GM04504 (cell line): ENCODE data around the gene PPARD.
"Not testable (repeated sequence)": the region's sequence is repeated elsewhere in the genome, so short reads cannot be mapped to it uniquely, and the experiment has no call there.

Experiments
- DNase-seq: peaks from one replicate; pipeline ENCODE4 v3.0.0-alpha.2; 2012; ENCODE audit warnings: low read depth

PPARD gene

GRCh38 chr6:35312076-35312800 lies 30.1 kb upstream of the PPARD start:
- no peak for DNase-seq

- no peak for DNase-seq
Measured at GRCh38 chr6:35312807-35313206, 29.6 kb upstream of the PPARD start.

GRCh38 chr6:35317483-35318195 lies 24.7 kb upstream of the PPARD start:
- DNase-seq, result no peak

GRCh38 chr6:35318196-35319171 lies 23.9 kb upstream of the PPARD start:
- DNase-seq, result peak; percentile 46

- no peak for DNase-seq
Measured at GRCh38 chr6:35319346-35320030, 22.9 kb upstream of the PPARD start.

- DNase-seq, result no peak
Measured at GRCh38 chr6:35320031-35320410, 22.3 kb upstream of the PPARD start.

- no peak for DNase-seq
Measured at GRCh38 chr6:35321091-35321490, 21.3 kb upstream of the PPARD start.

- DNase-seq, result no peak
Measured at GRCh38 chr6:35327349-35328027, 14.9 kb upstream of the PPARD start.

- no peak for DNase-seq
Measured at GRCh38 chr6:35328108-35328723, 14.1 kb upstream of the PPARD start.

- not testable (repeated sequence) for DNase-seq
Measured at GRCh38 chr6:35328965-35329364, 13.4 kb upstream of the PPARD start.

GRCh38 chr6:35330541-35331119 lies 11.7 kb upstream of the PPARD start:
- no peak for DNase-seq

GRCh38 chr6:35332074-35332887 lies 10.1 kb upstream of the PPARD start:
- not testable (repeated sequence) for DNase-seq

GRCh38 chr6:35341557-35341956 lies 801 bp upstream of the PPARD start:
- no peak for DNase-seq

GRCh38 chr6:35343092-35343834 lies 905 bp downstream of the PPARD start:
- no peak for DNase-seq

GRCh38 chr6:35343835-35344550 lies 1.6 kb downstream of the PPARD start:
- no peak for DNase-seq

- DNase-seq, result no peak
Measured at GRCh38 chr6:35351422-35351821, 9.1 kb downstream of the PPARD start.

- DNase-seq, result no peak
Measured at GRCh38 chr6:35352735-35353134, 10.4 kb downstream of the PPARD start.
